ENCODE data around the gene CACNA1E. TPM values are rescaled to one million over a fixed set of nuclear protein-coding genes. Genes with fewer than 3 reads are reported as not detected.

Gene CACNA1E
- total RNA-seq, 1 experiment from 2014 or later: not detected

GRCh38 chr1:181746224-181746623 is 262.9 kb downstream of the CACNA1E start:
- TF ChIP-seq EZH2 (IDR thresholded peaks at IDR 0.05; ENCODE audit: borderline replicate concordance, low read depth, low read length, poor library complexity, severe bottlenecking): no peak
- no peak for TF ChIP-seq CTCF (conservative IDR thresholded peaks at IDR 0.05; ENCODE audit: low read depth, low read length)
- Histone ChIP-seq H3K36me3 (ENCODE audit: insufficient read depth, low read length, poor library complexity, severe bottlenecking) (no peaks in the 10 kb centered on the region), H3K27ac (ENCODE audit: low read depth, low read length, poor library complexity, severe bottlenecking) (no peak overlapping the region), H3K4me1 (ENCODE audit: insufficient read depth, low read length, poor library complexity, severe bottlenecking) (no peaks in the 10 kb centered on the region), H3K9me3 (ENCODE audit: low read depth, low read length, poor library complexity, severe bottlenecking) (no peaks in the 10 kb centered on the region), H3K27me3 (replicated peaks; ENCODE audit: insufficient read depth, low read depth, low read length, poor library complexity) (peaks cover 43% of the 10 kb centered on the region), H3K4me3 (ENCODE audit: low read depth, low read length, poor library complexity, severe bottlenecking) (no peak overlapping the region)
- no TSS peak for BruUV-seq (replicated peaks)
- ChIA-PET POLR2A (ENCODE audit: low non-redundant PET) (no interaction called here), CTCF (no interaction called here)
- DNase-seq (ENCODE audit: low spot score): no peak
- intact Hi-C loops (cut with micrococcal nuclease; ENCODE audit: unreplicated experiment): no loop called here

- no TSS peak for BruUV-seq (replicated peaks)
- Histone ChIP-seq H3K4me1 (ENCODE audit: insufficient read depth, low read length, poor library complexity, severe bottlenecking) (no peaks in the 10 kb centered on the region), H3K27ac (ENCODE audit: low read depth, low read length, poor library complexity, severe bottlenecking) (no peak overlapping the region), H3K4me3 (ENCODE audit: low read depth, low read length, poor library complexity, severe bottlenecking) (no peak overlapping the region), H3K27me3 (replicated peaks; ENCODE audit: insufficient read depth, low read depth, low read length, poor library complexity) (peaks cover 28% of the 10 kb centered on the region), H3K9me3 (ENCODE audit: low read depth, low read length, poor library complexity, severe bottlenecking) (no peaks in the 10 kb centered on the region), H3K36me3 (ENCODE audit: insufficient read depth, low read length, poor library complexity, severe bottlenecking) (no peaks in the 10 kb centered on the region)
- CTCF ChIA-PET: no interaction called here
- DNase-seq (ENCODE audit: low spot score): no peak
- POLR2A ChIA-PET (ENCODE audit: low non-redundant PET): no interaction called here
- intact Hi-C loops (cut with micrococcal nuclease; ENCODE audit: unreplicated experiment): no loop called here
- no peak for TF ChIP-seq CTCF (conservative IDR thresholded peaks at IDR 0.05; ENCODE audit: low read depth, low read length)
- TF ChIP-seq EZH2 (IDR thresholded peaks at IDR 0.05; ENCODE audit: borderline replicate concordance, low read depth, low read length, poor library complexity, severe bottlenecking): no peak
Observed at GRCh38 chr1:181748013-181748412, 264.7 kb downstream of the CACNA1E start.

- TF ChIP-seq EZH2 (IDR thresholded peaks at IDR 0.05; ENCODE audit: borderline replicate concordance, low read depth, low read length, poor library complexity, severe bottlenecking) (no peak), CTCF (conservative IDR thresholded peaks at IDR 0.05; ENCODE audit: low read depth, low read length) (no peak)
- BruUV-seq (replicated peaks): no TSS peak
- Histone ChIP-seq H3K9me3 (ENCODE audit: low read depth, low read length, poor library complexity, severe bottlenecking) (no peaks in the 10 kb centered on the region), H3K4me1 (ENCODE audit: insufficient read depth, low read length, poor library complexity, severe bottlenecking) (no peaks in the 10 kb centered on the region), H3K27me3 (replicated peaks; ENCODE audit: insufficient read depth, low read depth, low read length, poor library complexity) (peaks cover 25% of the 10 kb centered on the region), H3K4me3 (ENCODE audit: low read depth, low read length, poor library complexity, severe bottlenecking) (no peak overlapping the region), H3K27ac (ENCODE audit: low read depth, low read length, poor library complexity, severe bottlenecking) (no peak overlapping the region), H3K36me3 (ENCODE audit: insufficient read depth, low read length, poor library complexity, severe bottlenecking) (no peaks in the 10 kb centered on the region)
- DNase-seq (ENCODE audit: low spot score): no peak
- intact Hi-C loops (cut with micrococcal nuclease; ENCODE audit: unreplicated experiment): no loop called here
- ChIA-PET CTCF (no interaction called here), POLR2A (ENCODE audit: low non-redundant PET) (no interaction called here)
Observed at GRCh38 chr1:181754103-181754502, 270.8 kb downstream of the CACNA1E start.
